GM12878 (cell line): Measurements from ENCODE around the gene EXOC5.

Source experiments
- BCL11A ChIP-seq: IDR thresholded peaks from 2 replicates; pipeline ENCODE4 v1.6.1; 2011; ENCODE audit warnings: low read depth, low read length
- BRCA1 ChIP-seq: IDR thresholded peaks from 2 replicates; pipeline ENCODE4 v1.6.1; 2011; ENCODE audit warnings: low read depth, low read length, improper control_type of control experiment
- CTCF ChIP-seq, 3 experiments: IDR thresholded peaks in 2 of 3; conservative IDR thresholded peaks in 1 of 3; 2 replicates each; pipeline ENCODE4 v1.5.1; 2011; ENCODE audit warnings: low read depth in 3 of 3, low read length in 3 of 3, mild to moderate bottlenecking in 3 of 3, control low read depth in 2 of 3, moderate library complexity in 2 of 3, inconsistent platforms in 1 of 3, mixed read lengths in 1 of 3; ENCODE audit not compliant: control insufficient read depth in 2 of 3, insufficient read depth in 1 of 3; ENCODE audit errors: extremely low read depth in 1 of 3
- ELK1 ChIP-seq: IDR thresholded peaks from 2 replicates; pipeline ENCODE4 v1.6.1; 2012; ENCODE audit warnings: low read depth, low read length, improper control_type of control experiment
- EP300 ChIP-seq, 2 experiments: fragments of 150-350 bp in 1 of 2; IDR thresholded peaks; 2 replicates each; pipeline ENCODE4 v1.6.1; 2011 to 2012; ENCODE audit warnings: low read depth in 2 of 2, low read length in 2 of 2, borderline replicate concordance in 1 of 2, improper control_type of control experiment in 1 of 2, inconsistent platforms in 1 of 2; ENCODE audit not compliant: control insufficient read depth in 1 of 2
- EZH2 ChIP-seq: IDR thresholded peaks from 2 replicates; pipeline ENCODE4 v1.6.1; 2012; ENCODE audit warnings: low read depth, mild to moderate bottlenecking, control low read depth, inconsistent platforms, low read length, borderline replicate concordance; ENCODE audit not compliant: control insufficient read depth
- MTA3 ChIP-seq: IDR thresholded peaks from 2 replicates; pipeline ENCODE4 v1.6.1; 2012; ENCODE audit warnings: low read length, inconsistent platforms, borderline replicate concordance
- NBN ChIP-seq: fragments of 450-650 bp; IDR thresholded peaks from 2 replicates; pipeline ENCODE4 v1.6.1; 2016
- RAD21 ChIP-seq: IDR thresholded peaks from 2 replicates; pipeline ENCODE4 v1.6.1; 2011; ENCODE audit warnings: mild to moderate bottlenecking, low read depth, low read length, moderate library complexity; ENCODE audit not compliant: insufficient read depth
- ZNF592 ChIP-seq: fragments of 450-650 bp; IDR thresholded peaks from 2 replicates; pipeline ENCODE4 v1.6.1; 2017; ENCODE audit warnings: mild to moderate bottlenecking, moderate library complexity
- ZZZ3 ChIP-seq: IDR thresholded peaks from 2 replicates; pipeline ENCODE4 v1.6.1; 2011; ENCODE audit warnings: low read depth; ENCODE audit not compliant: control insufficient read depth, insufficient read length

- TF ChIP-seq BRCA1 (no peak), RAD21 (no peak), EP300 (IDR thresholded peaks at IDR 0.05; ENCODE audit: borderline replicate concordance in 1 of 2, control insufficient read depth in 1 of 2, low read depth in 2 of 2, low read length in 2 of 2) (no peak), BCL11A (no peak), ZNF592 (no peak), CTCF (IDR thresholded peaks at IDR 0.05 in 2 of 3, conservative IDR thresholded peaks at IDR 0.05 in 1 of 3; ENCODE audit: control insufficient read depth in 2 of 3, extremely low read depth in 1 of 3, insufficient read depth in 1 of 3, low read depth in 3 of 3, low read length in 3 of 3) (no peak), EZH2 (no peak), ZZZ3 (no peak), MTA3 (no peak), ELK1 (no peak), NBN (no peak)
Observed at GRCh38 chr14:57295239-57295638, 26.5 kb upstream of the EXOC5 start.
